Activated CD4-positive, alpha-beta T cell treated with anti-CD3 and anti-CD28 coated beads for 36 hours (primary cell): ENCODE measurements around the gene ARMC8. TPM values are rescaled to one million over a fixed set of nuclear protein-coding genes. Genes with fewer than 3 reads are reported as not detected.

Experiments used
- ATAC-seq: fragments of 200-7000 bp; cut with Tn5 transposase; one replicate; pipeline ENCODE4 v1.10.0; 2021; ENCODE audit warnings: mild to moderate bottlenecking, moderate library complexity
- CTCF ChIA-PET: fragments of 350-600 bp; sonication (Branson Sonifier 250); formaldehyde crosslinking; loops from one replicate; lab custom pipeline; 2021; ENCODE audit warnings: antibody characterized with exemption; lab: Charles Lee
- POLR2A ChIA-PET: fragments of 350-600 bp; sonication (Branson Sonifier 250); formaldehyde crosslinking; loops from one replicate; lab custom pipeline; 2021; ENCODE audit warnings: antibody characterized with exemption, inconsistent platforms; lab: Charles Lee
- DNase-seq: peaks from one replicate; pipeline ENCODE4 v3.0.0-alpha.2; 2020
- H3K27ac Mint-ChIP-seq: one replicate; pipeline ENCODE4 v1.8.0; 2021; ENCODE audit warnings: mixed read lengths
- H3K27me3 Mint-ChIP-seq: one replicate; pipeline ENCODE4 v1.8.0; 2021; ENCODE audit warnings: mixed read lengths
- H3K36me3 Mint-ChIP-seq: one replicate; pipeline ENCODE4 v1.8.0; 2021; ENCODE audit warnings: low read depth, mixed read lengths
- H3K4me1 Mint-ChIP-seq: one replicate; pipeline ENCODE4 v1.8.0; 2021; ENCODE audit warnings: mixed read lengths
- H3K4me3 Mint-ChIP-seq: one replicate; pipeline ENCODE4 v1.8.0; 2021; ENCODE audit warnings: mild to moderate bottlenecking, moderate library complexity, mixed read lengths
- H3K9me3 Mint-ChIP-seq: one replicate; pipeline ENCODE4 v1.8.0; 2021; ENCODE audit warnings: low read depth, mixed read lengths
- intact Hi-C, 2 experiments: fragments of 100-400 bp; cut with DNase I in 1 of 2; cut with micrococcal nuclease in 1 of 2; formaldehyde crosslinking; loops; one replicate each; pipeline versions ENCODE4 v1.14.2 to v1.15.1; 2022 to 2024; cut with DNase I, micrococcal nuclease
- total RNA-seq, 2 experiments: library from RNA; stranded (reverse); gene quantifications; one replicate each; pipeline ENCODE4 v1.2.3, GENCODE V29; 2021

ARMC8 gene
- total RNA-seq, 2 experiments from 2014 or later = 38.3 to 46.2 TPM

DNA sequence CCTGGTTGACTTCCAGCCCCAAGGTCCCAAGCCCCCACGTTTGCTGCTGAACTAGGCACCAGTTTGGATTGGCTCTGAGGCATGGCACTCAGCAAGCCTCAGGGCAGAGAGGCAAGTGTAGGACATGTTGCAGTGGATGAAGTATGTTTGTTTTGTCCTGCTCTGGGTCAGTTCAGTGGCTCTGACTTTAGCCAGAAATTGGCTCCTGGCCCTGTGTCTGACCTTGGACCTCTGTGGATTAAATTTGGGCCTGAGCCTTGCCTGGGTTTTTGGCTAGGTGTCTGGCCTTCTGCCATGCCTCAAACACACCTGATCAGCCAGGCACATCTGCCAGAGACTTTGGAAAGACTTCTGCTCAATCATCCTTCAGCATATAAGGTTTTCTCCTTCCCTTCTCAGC, 157.7 kb downstream of the ARMC8 start:
- no peak for DNase-seq
- H3K27ac Mint-ChIP-seq = no peak overlapping the region
- peaks cover 2% of the 10 kb centered on the region for H3K36me3 Mint-ChIP-seq
- H3K9me3 Mint-ChIP-seq = no peaks in the 10 kb centered on the region
- peaks cover 6% of the 10 kb centered on the region for H3K4me1 Mint-ChIP-seq
- ChIA-PET POLR2A (no interaction called here), CTCF (no interaction called here)
- no peak overlapping the region for H3K4me3 Mint-ChIP-seq
- ATAC-seq = no peak
- peaks cover 32% of the 10 kb centered on the region for H3K27me3 Mint-ChIP-seq
- intact Hi-C loops = no loop called here

Other genes starting within 250 kb of the ARMC8 start
- not detected for gene CLDN18, start 177.1 kb upstream of the ARMC8 start, total RNA-seq
- gene DZIP1L, start 71.7 kb upstream of the ARMC8 start, total RNA-seq = not detected
- gene A4GNT, start 54.9 kb upstream of the ARMC8 start, total RNA-seq = not detected
- 10 to 100 TPM; 16.4 to 22.0 TPM for gene DBR1, start 12.4 kb upstream of the ARMC8 start, total RNA-seq
- under 1 TPM; 0.46 to 0.65 TPM for gene NME9, start 142.6 kb downstream of the ARMC8 start, total RNA-seq
- gene MRAS, start 161.3 kb downstream of the ARMC8 start, total RNA-seq = under 1 TPM; 0.16 TPM
- gene ESYT3, start 247.3 kb downstream of the ARMC8 start, total RNA-seq = under 1 TPM; 0.21 to 0.37 TPM